WTC11 (cell line): Measurements from ENCODE around the gene KRAS. TPM values are rescaled to one million over a fixed set of nuclear protein-coding genes. Genes with fewer than 3 reads are reported as not detected.

Experiments
- ATAC-seq: fragments of 200-7000 bp; cut with Tn5 transposase; 2 replicates; pipeline ENCODE4 v1.10.0; 2021; ENCODE audit warnings: mild to moderate bottlenecking, moderate library complexity
- CTCF ChIA-PET: fragments of 300-600 bp; sonication (Branson Sonifier 250); formaldehyde crosslinking; loops from one replicate; lab custom pipeline; 2021; ENCODE audit warnings: antibody characterized with exemption; lab: Charles Lee
- POLR2A ChIA-PET: fragments of 350-600 bp; sonication (Branson Sonifier 250); formaldehyde crosslinking; loops from one replicate; lab custom pipeline; 2021; ENCODE audit warnings: antibody characterized with exemption; lab: Charles Lee
- DNase-seq: peaks from one replicate; pipeline ENCODE4 v3.0.0; 2021; ENCODE audit warnings: low spot score
- H3K27ac Mint-ChIP-seq: 2 replicates; pipeline ENCODE4 v1.8.0; 2021; ENCODE audit warnings: mixed read lengths
- H3K27me3 Mint-ChIP-seq: 2 replicates; pipeline ENCODE4 v1.8.0; 2021; ENCODE audit warnings: low read depth, mild to moderate bottlenecking, moderate library complexity, mixed read lengths
- H3K36me3 Mint-ChIP-seq: 2 replicates; pipeline ENCODE4 v1.8.0; 2021; ENCODE audit warnings: mixed read lengths
- H3K4me1 Mint-ChIP-seq: 2 replicates; pipeline ENCODE4 v1.8.0; 2022; ENCODE audit warnings: mixed read lengths
- H3K4me3 Mint-ChIP-seq: 2 replicates; pipeline ENCODE4 v1.8.0; 2021; ENCODE audit warnings: mild to moderate bottlenecking, moderate library complexity, mixed read lengths
- H3K9me3 Mint-ChIP-seq: 2 replicates; pipeline ENCODE4 v1.8.0; 2021; ENCODE audit warnings: mixed read lengths
- ATF1 ChIP-seq: sonication (generic); formaldehyde crosslinking; IDR thresholded peaks from 2 replicates; pipeline ENCODE4 v1.8.1; 2023; ENCODE audit warnings: mild to moderate bottlenecking, moderate library complexity, missing genetic modification reagents
- ATF3 ChIP-seq: sonication (generic); formaldehyde crosslinking; conservative IDR thresholded peaks from 2 replicates; pipeline ENCODE4 v1.8.1; 2022; ENCODE audit warnings: mild to moderate bottlenecking, missing genetic modification reagents
- E2F5 ChIP-seq: sonication (generic); formaldehyde crosslinking; IDR thresholded peaks from 2 replicates; pipeline ENCODE4 v1.8.1; 2022; ENCODE audit warnings: mild to moderate bottlenecking, moderate library complexity, missing genetic modification reagents
- ETV6 ChIP-seq: sonication (generic); formaldehyde crosslinking; IDR thresholded peaks from 2 replicates; pipeline ENCODE4 v1.8.1; 2022; ENCODE audit warnings: mild to moderate bottlenecking, missing genetic modification reagents
- FOXP1 ChIP-seq: sonication (generic); formaldehyde crosslinking; IDR thresholded peaks from 2 replicates; pipeline ENCODE4 v1.8.0; 2022; ENCODE audit warnings: missing genetic modification reagents, mild to moderate bottlenecking, moderate library complexity, borderline replicate concordance
- FOXP4 ChIP-seq: sonication (generic); formaldehyde crosslinking; IDR thresholded peaks from 2 replicates; pipeline ENCODE4 v1.8.0; 2022; ENCODE audit warnings: mild to moderate bottlenecking, missing genetic modification reagents
- GABPB1 ChIP-seq: sonication (generic); formaldehyde crosslinking; IDR thresholded peaks from 2 replicates; pipeline ENCODE4 v1.8.1; 2023; ENCODE audit warnings: mild to moderate bottlenecking, missing genetic modification reagents
- GTF2I ChIP-seq: fragments of 250-450 bp; sonication (Bioruptor Pico); conservative IDR thresholded peaks from 2 replicates; pipeline ENCODE4 v1.4.0; 2021; ENCODE audit warnings: mild to moderate bottlenecking
- HMGA2 ChIP-seq: fragments of 250-450 bp; sonication (Bioruptor Pico); IDR thresholded peaks from 2 replicates; pipeline ENCODE4 v1.4.0; 2021; ENCODE audit warnings: mild to moderate bottlenecking, moderate library complexity
- IRF2 ChIP-seq: sonication (generic); formaldehyde crosslinking; IDR thresholded peaks from 2 replicates; pipeline ENCODE4 v1.8.0; 2022; ENCODE audit warnings: low read depth, missing genetic modification reagents, borderline replicate concordance
- JUN ChIP-seq: sonication (generic); formaldehyde crosslinking; IDR thresholded peaks from 2 replicates; pipeline ENCODE4 v1.8.0; 2023; ENCODE audit warnings: mild to moderate bottlenecking, missing genetic modification reagents
- MLX ChIP-seq: sonication (generic); formaldehyde crosslinking; IDR thresholded peaks from 2 replicates; pipeline ENCODE4 v1.8.1; 2023; ENCODE audit warnings: mild to moderate bottlenecking, missing genetic modification reagents, moderate library complexity
- RELA ChIP-seq: sonication (generic); formaldehyde crosslinking; IDR thresholded peaks from 2 replicates; pipeline ENCODE4 v1.8.1; 2022; ENCODE audit warnings: missing genetic modification reagents, mild to moderate bottlenecking, borderline replicate concordance
- SMAD3 ChIP-seq: sonication (generic); formaldehyde crosslinking; IDR thresholded peaks from 2 replicates; pipeline ENCODE4 v1.8.0; 2022; ENCODE audit warnings: missing genetic modification reagents, mild to moderate bottlenecking, borderline replicate concordance
- TP53 ChIP-seq: sonication (generic); formaldehyde crosslinking; IDR thresholded peaks from 2 replicates; pipeline ENCODE4 v1.8.1; 2023; ENCODE audit warnings: mild to moderate bottlenecking, missing genetic modification reagents
- ZBTB21 ChIP-seq: sonication (generic); formaldehyde crosslinking; IDR thresholded peaks from 2 replicates; pipeline ENCODE4 v1.8.1; 2023; ENCODE audit warnings: mild to moderate bottlenecking, missing genetic modification reagents, borderline replicate concordance
- ZBTB43 ChIP-seq: sonication (generic); formaldehyde crosslinking; IDR thresholded peaks from 2 replicates; pipeline ENCODE4 v1.8.1; 2023; ENCODE audit warnings: mild to moderate bottlenecking, missing genetic modification reagents
- ZNF232 ChIP-seq: sonication (generic); formaldehyde crosslinking; IDR thresholded peaks from 2 replicates; pipeline ENCODE4 v1.8.0; 2022; ENCODE audit warnings: mild to moderate bottlenecking, missing genetic modification reagents
- ZNF281 ChIP-seq: sonication (generic); formaldehyde crosslinking; IDR thresholded peaks from 2 replicates; pipeline ENCODE4 v1.8.0; 2023; ENCODE audit warnings: mild to moderate bottlenecking, missing genetic modification reagents
- ZNF396 ChIP-seq: fragments of 250-450 bp; sonication (Bioruptor Pico); IDR thresholded peaks from 2 replicates; pipeline ENCODE4 v1.8.0; 2021; ENCODE audit warnings: mild to moderate bottlenecking, moderate library complexity, borderline replicate concordance
- ZNF512 ChIP-seq: sonication (generic); formaldehyde crosslinking; IDR thresholded peaks from 2 replicates; pipeline ENCODE4 v1.8.1; 2022; ENCODE audit warnings: missing genetic modification reagents, borderline replicate concordance
- total RNA-seq: library from RNA; stranded (reverse); gene quantifications from 3 replicates; pipeline ENCODE4 v1.2.3, GENCODE V29; 2021

KRAS gene
- total RNA-seq, 1 experiment from 2014 or later = 66.2 TPM

GRCh38 chr12:25256005-25256404, 5.3 kb upstream of the KRAS start:
- Mint-ChIP-seq H3K27me3 (peaks cover 18% of the 10 kb centered on the region), H3K9me3 (peaks cover 10% of the 10 kb centered on the region), H3K27ac (no peak overlapping the region), H3K4me3 (no peak overlapping the region), H3K36me3 (peaks cover 2% of the 10 kb centered on the region; the same call in 1 of the 2 replicates), H3K4me1 (peaks cover 38% of the 10 kb centered on the region)
- DNase-seq (no peak), ATAC-seq (no peak)
- TF ChIP-seq GABPB1 (CRISPR knock-in tag) (0 out of 2 replicates have a peak, but pooled peaks have one; percentile 40), FOXP1 (CRISPR knock-in tag) (no peak), ZBTB43 (no peak)
- CTCF ChIA-PET = interaction anchor here (0.9 to 1.6 kb wide), 2 partner anchors 8 to 15 kb away, joined by 3 to 11 read pairs; no protein-coding TSS in a partner anchor
- POLR2A ChIA-PET = no interaction called here

GRCh38 chr12:25254271-25254880, 3.6 kb upstream of the KRAS start:
- no peak for TF ChIP-seq ZNF396
- TF ChIP-seq SMAD3 (CRISPR knock-in tag) = no peak
- no peak for TF ChIP-seq HMGA2 (CRISPR knock-in tag)
- no peak for TF ChIP-seq ETV6 (CRISPR knock-in tag)
- TF ChIP-seq ZNF232 = no peak
- TF ChIP-seq GTF2I (CRISPR knock-in tag) = no peak
- TF ChIP-seq JUN (CRISPR knock-in tag) = no peak
- no peak for TF ChIP-seq E2F5
- no peak for TF ChIP-seq RELA
- TF ChIP-seq TP53 (CRISPR knock-in tag) = no peak
- H3K36me3 Mint-ChIP-seq = no peaks in the 10 kb centered on the region
- ChIA-PET CTCF (no interaction called here), POLR2A (no interaction called here)
- ATAC-seq (no peak), DNase-seq (no peak)
- H3K4me3 Mint-ChIP-seq = no peak overlapping the region
- peaks cover 43% of the 10 kb centered on the region for H3K4me1 Mint-ChIP-seq
- no peak overlapping the region for H3K27ac Mint-ChIP-seq
- H3K27me3 Mint-ChIP-seq = peaks cover 18% of the 10 kb centered on the region
- H3K9me3 Mint-ChIP-seq = no peaks in the 10 kb centered on the region

GRCh38 chr12:25253371-25254068, 2.8 kb upstream of the KRAS start:
- H3K4me1 Mint-ChIP-seq = peaks cover 44% of the 10 kb centered on the region
- CTCF ChIA-PET = no interaction called here
- TF ChIP-seq MLX (CRISPR knock-in tag) (no peak), IRF2 (CRISPR knock-in tag) (no peak), FOXP4 (CRISPR knock-in tag) (no peak), ATF1 (CRISPR knock-in tag) (no peak), ZNF281 (CRISPR knock-in tag) (no peak), E2F5 (no peak), ZBTB21 (CRISPR knock-in tag) (no peak), ATF3 (CRISPR knock-in tag) (no peak), ZNF512 (CRISPR knock-in tag) (no peak)

More at GRCh38 chr12:25253371-25254068, 2.8 kb upstream of the KRAS start:
- ATAC-seq (no peak), DNase-seq (no peak)
- H3K36me3 Mint-ChIP-seq = no peaks in the 10 kb centered on the region
- H3K9me3 Mint-ChIP-seq = no peaks in the 10 kb centered on the region
- peaks cover 18% of the 10 kb centered on the region for H3K27me3 Mint-ChIP-seq
- POLR2A ChIA-PET = no interaction called here
- H3K27ac Mint-ChIP-seq = no peak overlapping the region
- no peak overlapping the region for H3K4me3 Mint-ChIP-seq
